Trophoblast cell (in vitro differentiated cells and primary cell): ENCODE results near the gene GJD4.

Experiments used
- DNase-seq, 2 donors: peaks; one replicate each; pipeline ENCODE4 v3.0.0-alpha.2; 2016
- H2AFZ ChIP-seq: 2 replicates; pipeline ENCODE4 v1.6.1; 2013; ENCODE audit warnings: low read length, moderate library complexity, mild to moderate bottlenecking; ENCODE audit not compliant: insufficient read depth, poor library complexity
- H2AK5ac ChIP-seq: 2 replicates; pipeline ENCODE4 v1.6.1; 2013; ENCODE audit warnings: mild to moderate bottlenecking, low read length
- H2BK120ac ChIP-seq: 2 replicates; pipeline ENCODE4 v1.6.1; 2013; ENCODE audit warnings: low read length, mild to moderate bottlenecking, moderate library complexity; ENCODE audit not compliant: insufficient read depth, poor library complexity
- H2BK12ac ChIP-seq: 2 replicates; pipeline ENCODE4 v1.6.1; 2013; ENCODE audit warnings: mild to moderate bottlenecking, low read length, moderate library complexity
- H2BK5ac ChIP-seq: 2 replicates; pipeline ENCODE4 v1.6.1; 2013; ENCODE audit warnings: low read length, low read depth, moderate library complexity, mild to moderate bottlenecking; ENCODE audit not compliant: poor library complexity
- H3K14ac ChIP-seq: 2 replicates; pipeline ENCODE4 v1.6.1; 2013; ENCODE audit warnings: mild to moderate bottlenecking, low read length
- H3K18ac ChIP-seq: 2 replicates; pipeline ENCODE4 v1.6.1; 2013; ENCODE audit warnings: mild to moderate bottlenecking, low read length
- H3K23ac ChIP-seq: 2 replicates; pipeline ENCODE4 v1.6.1; 2013; ENCODE audit warnings: low read length
- H3K27ac ChIP-seq: 2 replicates; pipeline ENCODE4 v1.5.1; 2013; ENCODE audit warnings: low read depth, mild to moderate bottlenecking, inconsistent platforms, low read length, moderate library complexity
- H3K27me3 ChIP-seq: 2 replicates; pipeline ENCODE4 v1.6.1; 2013; ENCODE audit warnings: inconsistent platforms, mild to moderate bottlenecking, low read length, moderate library complexity; ENCODE audit not compliant: insufficient read depth
- H3K36me3 ChIP-seq, 2 experiments: 1 replicate in 1 of 2; 2 replicates in 1 of 2; pipeline ENCODE4 v1.6.1; 2013; ENCODE audit warnings: low read length in 2 of 2, mild to moderate bottlenecking in 2 of 2, moderate library complexity in 1 of 2; ENCODE audit not compliant: insufficient read depth in 2 of 2, control insufficient read depth in 1 of 2
- H3K4ac ChIP-seq: 2 replicates; pipeline ENCODE4 v1.6.1; 2013; ENCODE audit warnings: low read depth, mild to moderate bottlenecking, low read length, moderate library complexity
- H3K4me1 ChIP-seq, 2 experiments: 1 replicate in 1 of 2; 2 replicates in 1 of 2; pipeline ENCODE4 v1.6.1; 2013; ENCODE audit warnings: low read length in 2 of 2, mild to moderate bottlenecking in 2 of 2, moderate library complexity in 1 of 2; ENCODE audit not compliant: insufficient read depth in 2 of 2, control insufficient read depth in 1 of 2
- H3K4me2 ChIP-seq: 2 replicates; pipeline ENCODE4 v1.6.1; 2013; ENCODE audit warnings: inconsistent platforms, mild to moderate bottlenecking, low read length, moderate library complexity
- H3K4me3 ChIP-seq: 2 replicates; pipeline ENCODE4 v1.5.1; 2013; ENCODE audit warnings: mild to moderate bottlenecking, low read depth, low read length, inconsistent platforms
- H3K79me1 ChIP-seq: one replicate; pipeline ENCODE4 v1.6.1; 2013; ENCODE audit warnings: low read length
- H3K79me2 ChIP-seq: 2 replicates; pipeline ENCODE4 v1.6.1; 2013; ENCODE audit warnings: low read length, mild to moderate bottlenecking; ENCODE audit not compliant: control insufficient read depth, insufficient read depth, poor library complexity
- H3K9ac ChIP-seq: 2 replicates; pipeline ENCODE4 v1.6.1; 2013; ENCODE audit warnings: mild to moderate bottlenecking, low read length
- H3K9me3 ChIP-seq: 2 replicates; pipeline ENCODE4 v1.6.1; 2013; ENCODE audit warnings: low read depth, mild to moderate bottlenecking, control low read depth, inconsistent platforms, low read length; ENCODE audit not compliant: insufficient read depth
- H4K12ac ChIP-seq: 2 replicates; pipeline ENCODE4 v1.6.1; 2013; ENCODE audit warnings: low read depth, mild to moderate bottlenecking, low read length, moderate library complexity
- H4K8ac ChIP-seq: 2 replicates; pipeline ENCODE4 v1.6.1; 2013; ENCODE audit warnings: low read depth, mild to moderate bottlenecking, low read length, moderate library complexity
- H4K91ac ChIP-seq: one replicate; pipeline ENCODE4 v1.6.1; 2013; ENCODE audit warnings: low read depth, mild to moderate bottlenecking, low read length, moderate library complexity
- WGBS: extraction: QIAGEN DNeasy Blood & Tissue Kit; methylation state at CpG from one replicate; pipeline ENCODE4 v1.1.7; 2013; ENCODE audit warnings: missing lambda C conversion rate; ENCODE audit not compliant: insufficient read length, insufficient coverage; ENCODE audit errors: extremely low coverage; 5-methylcytosine and 5-hydroxymethylcytosine counted together

The GJD4 gene

GRCh38 chr10:35581655-35582054, 23.5 kb upstream of the GJD4 start:
- H3K79me2 ChIP-seq: no peaks in the 10 kb centered on the region
- no peak overlapping the region for H4K8ac ChIP-seq
- no peak overlapping the region for H3K27ac ChIP-seq
- no peak overlapping the region for H2BK5ac ChIP-seq
- H3K4ac ChIP-seq: no peak overlapping the region
- H2BK120ac ChIP-seq: no peak overlapping the region
- H2AFZ ChIP-seq: no peak overlapping the region
- no peak overlapping the region for H3K18ac ChIP-seq
- no peak overlapping the region for H3K14ac ChIP-seq
- H3K36me3 ChIP-seq: no peaks in the 10 kb centered on the region
- H3K4me1 ChIP-seq: no peaks in the 10 kb centered on the region
- no peaks in the 10 kb centered on the region for H3K27me3 ChIP-seq
- no peak overlapping the region for H3K23ac ChIP-seq
- no CpG with 5 or more reads among the region's 6 CpGs for WGBS
- H3K9me3 ChIP-seq: peaks cover 1% of the 10 kb centered on the region
- no peak overlapping the region for H2BK12ac ChIP-seq
- no peaks in the 10 kb centered on the region for H3K79me1 ChIP-seq
- H3K9ac ChIP-seq: no peak overlapping the region
- H3K4me3 ChIP-seq: no peak overlapping the region
- no peak overlapping the region for H4K12ac ChIP-seq
- no peak overlapping the region for H4K91ac ChIP-seq
- no peak for DNase-seq
- no peak overlapping the region for H2AK5ac ChIP-seq
- H3K4me2 ChIP-seq: no peak overlapping the region

GRCh38 chr10:35584946-35585345, 20.2 kb upstream of the GJD4 start:
- H3K14ac ChIP-seq: no peak overlapping the region
- no peaks in the 10 kb centered on the region for H3K27me3 ChIP-seq
- H3K9ac ChIP-seq: no peak overlapping the region
- DNase-seq: no peak
- no peak overlapping the region for H3K27ac ChIP-seq
- H3K9me3 ChIP-seq: no peaks in the 10 kb centered on the region
- H3K79me2 ChIP-seq: no peaks in the 10 kb centered on the region
- no peak overlapping the region for H4K8ac ChIP-seq
- WGBS: no CpG with 5 or more reads among the region's 9 CpGs
- H2AFZ ChIP-seq: no peak overlapping the region
- H2AK5ac ChIP-seq: no peak overlapping the region
- no peak overlapping the region for H3K23ac ChIP-seq
- H2BK12ac ChIP-seq: no peak overlapping the region
- H2BK5ac ChIP-seq: no peak overlapping the region
- H3K18ac ChIP-seq: no peak overlapping the region
- H3K4me2 ChIP-seq: no peak overlapping the region
- no peaks in the 10 kb centered on the region for H3K36me3 ChIP-seq
- no peak overlapping the region for H3K4me3 ChIP-seq
- H4K12ac ChIP-seq: no peak overlapping the region
- H4K91ac ChIP-seq: no peak overlapping the region
- H3K4me1 ChIP-seq: no peaks in the 10 kb centered on the region
- H3K79me1 ChIP-seq: no peaks in the 10 kb centered on the region
- H2BK120ac ChIP-seq: no peak overlapping the region
- H3K4ac ChIP-seq: no peak overlapping the region

GRCh38 chr10:35585356-35585755, 19.8 kb upstream of the GJD4 start:
- Histone ChIP-seq H3K4me3 (no peak overlapping the region), H3K4ac (no peak overlapping the region), H3K9ac (no peak overlapping the region), H2AK5ac (no peak overlapping the region), H3K79me1 (no peaks in the 10 kb centered on the region), H3K14ac (no peak overlapping the region), H3K4me2 (no peak overlapping the region), H3K18ac (no peak overlapping the region), H3K23ac (no peak overlapping the region), H3K9me3 (no peaks in the 10 kb centered on the region), H2AFZ (no peak overlapping the region), H3K79me2 (no peaks in the 10 kb centered on the region), H3K4me1 (no peaks in the 10 kb centered on the region), H4K12ac (no peak overlapping the region), H3K36me3 (no peaks in the 10 kb centered on the region), H2BK12ac (no peak overlapping the region), H2BK120ac (no peak overlapping the region), H2BK5ac (no peak overlapping the region), H3K27me3 (no peaks in the 10 kb centered on the region), H4K8ac (no peak overlapping the region), H4K91ac (no peak overlapping the region), H3K27ac (no peak overlapping the region)
- no CpG with 5 or more reads among the region's 11 CpGs for WGBS
- no peak for DNase-seq

- no peaks in the 10 kb centered on the region for H3K79me1 ChIP-seq
- H4K8ac ChIP-seq: no peak overlapping the region
- no peak overlapping the region for H3K23ac ChIP-seq
- no peak overlapping the region for H2BK120ac ChIP-seq
- no peak for DNase-seq
- H2AK5ac ChIP-seq: no peak overlapping the region
- no peaks in the 10 kb centered on the region for H3K27me3 ChIP-seq
- no peaks in the 10 kb centered on the region for H3K79me2 ChIP-seq
- no peak overlapping the region for H3K4me2 ChIP-seq
- no peak overlapping the region for H2BK5ac ChIP-seq
- H3K36me3 ChIP-seq: no peaks in the 10 kb centered on the region
- H3K27ac ChIP-seq: no peak overlapping the region
- no peak overlapping the region for H3K14ac ChIP-seq
- H3K4me3 ChIP-seq: no peak overlapping the region
- peaks cover 1% of the 10 kb centered on the region for H3K9me3 ChIP-seq
- H3K4me1 ChIP-seq: no peaks in the 10 kb centered on the region
- no CpG with 5 or more reads among the region's 8 CpGs for WGBS
- H2AFZ ChIP-seq: no peak overlapping the region
- H2BK12ac ChIP-seq: no peak overlapping the region
- no peak overlapping the region for H4K12ac ChIP-seq
- H3K18ac ChIP-seq: no peak overlapping the region
- H3K9ac ChIP-seq: no peak overlapping the region
- H3K4ac ChIP-seq: no peak overlapping the region
- H4K91ac ChIP-seq: no peak overlapping the region
Measured at GRCh38 chr10:35585903-35586535, 19.1 kb upstream of the GJD4 start.
